CD4-positive, alpha-beta T cell treated with Interleukin-17A for 4 hours (primary cell): ENCODE results near the gene GLRA2.
"Not testable (repeated sequence)": the region's sequence is repeated elsewhere in the genome, so short reads cannot be mapped to it uniquely, and the experiment has no call there.

Experiments used
- DNase-seq: peaks from one replicate; pipeline ENCODE4 v3.0.0-alpha.2; 2020; ENCODE audit warnings: mixed read lengths

GLRA2 gene

DNA sequence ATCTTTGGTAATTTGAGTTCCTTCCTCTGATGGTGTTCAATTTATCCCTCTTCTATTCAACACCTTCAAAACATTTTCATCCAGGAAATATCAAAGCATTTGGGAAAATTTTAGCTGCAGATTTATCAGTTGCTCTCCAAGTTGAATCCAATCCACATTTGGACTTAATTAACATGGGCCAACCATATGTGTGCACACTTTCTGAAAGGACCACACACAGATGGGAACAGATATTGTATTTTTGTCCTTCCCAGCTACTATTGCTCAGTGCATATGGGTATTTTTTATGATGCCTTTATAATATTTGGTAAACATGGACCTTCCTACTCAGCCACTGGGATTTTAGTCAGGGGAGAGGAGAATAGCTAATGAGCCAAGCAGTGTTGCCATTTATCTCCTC, 65.2 kb downstream of the GLRA2 start:
- DNase-seq = no peak

DNA sequence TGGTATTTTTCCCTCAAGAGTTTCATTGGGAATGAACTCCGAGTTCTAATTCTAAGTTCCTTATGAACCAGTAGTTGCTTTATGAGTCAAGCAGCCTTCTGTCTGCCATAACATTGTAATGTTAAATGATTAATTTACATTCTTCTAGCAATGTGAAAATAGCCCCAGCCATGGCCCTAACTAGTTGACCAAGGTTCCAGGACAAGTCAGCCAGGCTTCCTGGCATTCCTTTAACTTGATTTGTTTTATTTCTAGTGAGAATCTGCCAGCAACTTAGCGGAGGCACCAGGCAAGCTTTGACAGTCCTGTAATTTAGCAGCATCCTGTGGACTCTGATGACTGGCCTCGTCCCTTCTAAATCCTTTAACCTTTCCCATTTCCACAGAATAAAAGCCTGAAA, 69.0 kb downstream of the GLRA2 start:
- no peak for DNase-seq

DNA sequence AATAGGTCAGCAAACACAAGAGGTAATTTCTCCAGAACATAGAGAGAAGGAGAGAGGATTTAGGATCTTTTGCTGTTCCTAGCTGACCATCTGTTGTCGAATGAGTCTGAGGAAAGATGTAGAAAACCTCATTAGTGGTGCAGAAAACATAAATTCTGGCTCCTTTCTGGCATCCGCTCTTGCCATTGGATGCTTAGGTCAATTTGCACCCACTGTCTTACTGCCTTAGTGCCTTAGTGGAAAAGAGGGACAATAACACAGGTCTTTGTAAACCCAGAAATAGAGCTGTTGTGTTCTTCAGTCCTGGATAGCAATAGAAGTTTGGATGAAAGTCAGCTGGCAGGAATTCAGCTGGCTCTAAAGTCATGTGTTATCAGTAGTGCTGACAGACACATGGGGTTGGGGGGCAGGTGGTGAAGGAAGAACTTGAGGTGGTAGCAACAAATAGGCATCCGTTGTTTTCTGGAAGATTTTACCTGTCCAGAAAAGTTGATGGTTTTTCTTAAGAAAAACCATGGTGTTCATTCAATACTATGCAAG, 78.2 kb downstream of the GLRA2 start:
- no peak for DNase-seq

DNA sequence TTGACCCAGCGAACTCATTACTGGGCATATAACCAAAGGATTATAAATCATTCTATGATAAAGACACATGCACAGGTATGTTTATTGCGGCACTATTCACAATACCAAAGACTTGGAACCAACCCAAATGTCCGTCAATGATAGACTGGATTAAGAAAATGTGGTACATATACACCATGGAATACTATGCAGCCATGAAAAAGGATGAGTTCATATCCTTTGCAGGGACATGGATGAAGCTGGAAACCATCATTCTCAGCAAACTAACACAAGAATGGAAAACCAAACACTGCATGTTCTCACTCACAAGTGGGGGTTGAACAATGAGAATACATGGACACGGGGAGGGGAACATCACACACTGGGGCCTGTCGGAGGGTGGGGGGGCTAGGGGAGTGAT, 83.1 kb downstream of the GLRA2 start:
- DNase-seq = not testable (repeated sequence)

DNA sequence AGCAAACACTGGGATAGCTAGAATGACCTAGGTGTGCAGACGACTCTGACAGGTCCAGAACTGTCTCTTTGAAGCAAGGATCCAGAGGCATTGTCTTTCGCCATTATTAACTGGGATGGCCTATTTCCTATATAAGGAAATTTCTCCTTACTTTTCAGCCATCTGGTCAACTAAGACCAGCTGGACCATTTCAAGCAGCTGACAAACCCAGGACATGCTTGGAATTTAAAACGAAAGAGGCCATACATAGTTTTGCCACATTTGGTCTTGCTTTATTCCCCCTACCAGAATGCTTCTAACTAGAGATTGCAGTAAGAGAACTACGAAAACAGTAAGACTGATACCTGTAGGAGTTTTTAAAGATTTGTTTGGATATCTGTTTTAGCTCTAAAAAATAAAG, 87.0 kb downstream of the GLRA2 start:
- no peak for DNase-seq

DNA sequence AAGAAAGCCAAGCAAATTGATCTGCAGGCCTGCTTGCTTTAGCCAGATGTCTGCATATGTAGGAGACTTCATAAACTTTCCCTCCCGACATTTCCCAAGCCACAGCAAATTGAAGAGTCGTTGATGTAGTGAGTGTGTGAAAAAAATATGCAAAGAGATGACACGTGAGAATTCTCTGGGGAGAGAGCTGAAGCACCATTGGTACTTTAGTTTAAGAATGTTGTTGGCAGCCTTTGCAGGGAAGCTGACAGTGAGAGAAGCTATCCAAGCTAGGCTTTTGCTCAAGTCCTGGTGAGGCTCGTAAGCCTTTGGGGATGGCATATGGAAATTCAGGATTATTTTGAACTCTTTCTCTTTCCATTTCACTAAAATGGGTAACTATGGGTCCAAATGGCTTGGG, 87.5 kb downstream of the GLRA2 start:
- DNase-seq = no peak

DNA sequence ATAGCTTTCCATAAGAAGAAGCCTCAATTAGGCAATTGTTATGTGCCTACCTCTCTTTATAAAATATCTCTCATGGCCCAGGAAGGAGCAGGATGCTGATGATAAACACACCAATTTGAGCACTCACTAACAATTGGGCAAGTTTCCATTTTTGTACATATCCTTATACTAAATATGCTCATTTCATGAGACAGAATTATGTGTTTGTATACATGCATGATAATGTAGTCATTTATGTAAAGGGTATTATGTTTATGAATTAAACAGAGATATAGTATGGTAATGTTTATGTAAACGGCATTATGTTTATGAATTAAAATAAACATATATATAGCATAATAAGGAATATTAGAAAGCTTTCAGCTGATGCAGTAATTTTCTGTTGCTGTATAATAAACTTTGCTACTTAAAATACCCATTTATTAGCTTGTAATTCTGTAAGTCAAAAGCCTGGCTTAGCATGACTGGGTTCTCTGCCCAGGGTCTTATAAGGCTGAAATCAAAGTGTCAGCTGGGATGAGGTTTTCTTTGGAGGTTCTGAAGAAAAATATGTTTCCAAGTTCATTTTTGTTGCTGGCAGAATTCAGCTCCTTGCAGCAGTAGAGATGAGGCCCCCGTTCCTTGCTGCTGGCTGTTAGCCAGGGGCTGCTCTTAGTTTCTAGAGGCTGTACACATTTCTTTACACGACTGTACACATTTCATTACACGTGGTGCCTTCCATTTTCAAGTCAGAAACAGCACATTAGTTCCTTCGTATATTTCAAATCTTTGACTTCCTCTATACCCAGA, 89.0 kb downstream of the GLRA2 start:
- no peak for DNase-seq

DNA sequence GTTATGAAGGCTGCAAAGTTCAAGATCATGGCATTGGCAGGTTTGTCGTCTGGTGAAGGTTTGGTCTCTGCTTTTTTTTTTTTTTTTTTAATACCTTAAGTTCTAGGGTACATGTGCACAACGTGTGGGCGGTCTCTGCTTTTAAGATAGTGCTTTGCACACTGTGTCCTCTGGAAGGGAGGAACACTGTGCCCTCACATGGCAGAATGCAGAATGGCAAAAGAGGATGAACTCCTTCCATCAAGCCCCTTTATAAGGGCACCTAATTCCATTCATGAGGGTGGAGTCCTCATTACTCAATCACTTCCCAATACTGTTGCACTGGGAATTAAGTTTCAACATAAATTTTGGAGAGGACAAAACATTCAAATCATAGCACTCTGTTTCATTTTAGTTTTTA, 101.4 kb downstream of the GLRA2 start:
- DNase-seq = no peak

DNA sequence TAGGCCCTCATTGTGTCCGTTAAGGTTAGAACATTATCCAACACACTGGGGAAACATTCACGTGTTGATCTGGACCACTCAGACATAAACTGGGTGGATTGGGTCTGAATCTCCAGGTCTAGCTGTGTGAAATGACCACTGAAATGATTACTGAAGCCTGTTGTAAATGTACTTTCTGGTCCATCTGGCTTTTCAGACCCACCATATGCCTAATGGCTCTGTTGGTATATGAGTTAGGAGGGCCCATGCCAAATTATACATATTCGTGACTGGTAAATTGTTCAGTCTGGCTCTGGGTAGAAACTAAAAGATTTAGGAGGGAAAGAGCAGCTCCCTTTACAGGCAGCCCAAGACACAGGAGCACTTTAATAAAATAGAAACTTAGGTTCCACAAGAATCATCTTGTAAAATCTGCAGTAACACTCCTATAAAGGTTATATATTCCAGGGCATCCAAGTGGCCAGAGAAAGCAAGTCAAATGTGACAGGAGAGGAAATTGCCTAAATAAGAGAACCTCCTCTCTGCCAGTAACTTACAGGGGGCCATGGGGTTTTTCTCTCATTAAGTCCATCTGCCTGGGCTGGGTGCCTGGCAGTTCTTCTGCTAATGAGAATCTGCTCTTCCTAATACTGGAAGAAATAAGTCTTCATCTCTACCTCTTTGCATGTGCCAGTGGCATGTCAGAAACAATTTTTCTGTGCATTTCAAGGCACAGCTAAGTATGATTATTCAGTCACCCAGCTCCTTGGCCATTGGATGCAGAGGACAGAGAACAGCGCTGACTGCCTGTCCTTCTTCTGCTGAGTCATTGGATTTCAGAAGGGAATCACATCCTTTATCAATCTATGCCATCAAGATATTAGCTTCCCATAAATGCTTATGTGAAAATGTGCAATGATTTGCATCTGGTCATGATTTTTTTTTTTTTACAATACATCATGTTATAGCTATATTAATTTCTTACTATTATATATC, 112.6 kb downstream of the GLRA2 start:
- no peak for DNase-seq

DNA sequence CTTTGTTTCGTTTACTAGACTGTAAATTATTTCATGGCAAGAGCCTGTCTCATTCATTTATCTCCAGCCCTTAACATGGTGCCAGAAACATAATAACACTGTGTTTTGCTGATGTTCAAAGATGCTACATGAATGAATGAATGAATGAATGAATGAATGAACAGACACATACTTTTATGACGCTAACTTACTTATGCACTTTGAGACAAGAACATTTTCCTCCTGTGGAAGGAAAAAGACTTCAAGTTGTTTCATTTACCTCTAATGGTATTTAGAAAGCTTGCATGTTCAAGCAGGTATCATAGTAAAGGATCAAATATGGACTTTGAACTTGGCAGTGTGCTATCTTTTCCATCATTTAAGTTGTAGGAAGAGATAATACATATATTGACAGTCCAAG, 131.6 kb downstream of the GLRA2 start:
- no peak for DNase-seq

DNA sequence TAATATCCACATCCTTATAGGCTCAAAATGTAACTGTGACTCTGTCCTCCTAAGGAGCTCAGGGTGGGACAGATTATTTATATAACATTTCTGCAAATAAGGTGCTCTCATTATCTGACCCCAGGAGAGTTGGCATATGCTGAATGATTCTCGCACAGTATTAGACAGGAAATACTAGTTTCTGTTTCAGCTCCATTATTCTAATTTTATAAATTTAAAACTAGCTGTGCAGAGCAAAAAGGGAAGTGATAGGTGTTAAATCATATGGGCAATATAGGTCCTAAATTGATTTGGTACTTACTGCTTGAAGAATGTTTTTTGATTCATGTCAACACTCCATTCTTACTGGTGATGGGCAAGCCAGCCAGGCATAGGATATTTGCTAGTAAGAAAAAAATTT, 141.5 kb downstream of the GLRA2 start:
- no peak for DNase-seq

DNA sequence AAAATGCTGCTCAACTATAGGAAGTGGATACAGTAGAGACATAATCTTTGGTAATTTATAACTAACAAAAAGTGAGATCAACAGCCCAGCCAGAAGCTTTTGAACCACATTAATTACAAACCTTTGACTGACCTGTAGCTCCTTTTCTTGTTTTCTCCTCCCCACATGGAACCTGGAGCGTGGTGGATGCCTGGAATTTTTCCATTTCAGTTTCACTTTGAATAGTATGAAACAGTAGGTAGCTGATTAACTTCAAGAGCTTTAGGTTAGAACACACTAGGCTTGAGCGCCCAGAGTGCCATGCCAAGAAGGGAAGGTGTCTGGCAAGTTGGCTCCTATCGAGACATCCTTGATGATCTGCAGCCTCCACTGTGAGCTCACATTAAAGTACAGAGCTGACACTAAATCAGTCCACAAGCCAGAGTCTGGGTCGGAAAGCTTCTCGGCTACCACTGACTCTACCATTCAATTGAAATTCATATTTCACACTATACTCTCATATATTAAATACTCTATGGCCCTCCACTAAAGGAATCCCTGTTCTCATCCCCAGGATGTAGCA, 143.4 kb downstream of the GLRA2 start:
- no peak for DNase-seq

DNA sequence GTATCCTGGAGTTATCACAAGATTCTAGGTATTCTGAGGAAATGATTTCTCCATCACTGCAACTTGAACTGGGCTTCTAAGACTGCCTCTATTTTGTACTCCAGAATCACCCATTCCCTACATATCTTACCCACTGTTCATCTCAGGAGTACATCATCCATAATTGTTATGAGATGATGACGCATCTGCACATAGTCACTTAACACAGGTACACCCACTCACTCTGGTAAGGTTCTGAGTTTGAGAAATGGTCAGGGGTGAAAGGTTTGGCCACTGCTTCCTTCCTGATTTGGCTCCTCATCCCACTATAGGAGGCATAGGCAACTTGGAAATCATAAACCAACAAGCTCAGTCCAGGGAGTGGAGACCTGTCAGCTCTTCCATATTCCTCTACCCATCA, 143.9 kb downstream of the GLRA2 start:
- DNase-seq = no peak

DNA sequence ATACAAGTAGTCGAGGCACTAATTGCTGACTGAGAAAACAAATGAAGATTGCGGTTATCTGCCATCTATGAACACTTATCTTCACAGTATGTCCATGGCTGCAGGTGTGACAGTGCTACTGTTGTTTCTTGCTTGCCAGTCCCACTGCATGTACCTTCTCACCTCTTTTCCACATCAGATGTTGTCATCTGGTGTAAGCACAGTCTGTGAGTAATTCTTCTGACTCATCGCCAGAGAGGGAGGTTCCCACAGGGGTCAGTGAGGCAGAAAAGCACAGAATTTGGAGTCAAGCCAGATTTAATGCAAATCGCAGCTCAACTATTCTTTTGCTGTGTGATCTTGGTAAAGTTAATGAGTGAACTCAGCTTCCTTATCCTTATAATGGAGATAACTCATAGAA, 144.4 kb downstream of the GLRA2 start:
- no peak for DNase-seq

DNA sequence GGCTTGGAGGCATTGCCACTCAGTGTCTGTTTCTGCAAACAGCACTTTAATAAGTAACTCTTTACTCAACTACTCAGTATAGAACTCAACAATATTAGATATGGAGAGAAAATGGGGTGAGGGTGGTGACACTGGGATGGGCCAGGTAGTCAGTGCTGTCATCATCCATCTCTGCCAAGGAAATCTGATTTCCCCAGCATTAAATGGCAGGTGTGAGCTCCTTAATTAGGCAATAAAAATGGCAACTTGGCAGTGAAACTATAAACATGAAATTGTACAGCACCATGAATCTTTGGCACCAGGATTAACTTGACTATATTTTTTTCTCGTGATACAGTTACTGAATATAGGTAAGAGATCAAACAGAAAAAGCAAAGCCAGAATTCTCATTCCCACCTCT, 146.2 kb downstream of the GLRA2 start:
- no peak for DNase-seq

DNA sequence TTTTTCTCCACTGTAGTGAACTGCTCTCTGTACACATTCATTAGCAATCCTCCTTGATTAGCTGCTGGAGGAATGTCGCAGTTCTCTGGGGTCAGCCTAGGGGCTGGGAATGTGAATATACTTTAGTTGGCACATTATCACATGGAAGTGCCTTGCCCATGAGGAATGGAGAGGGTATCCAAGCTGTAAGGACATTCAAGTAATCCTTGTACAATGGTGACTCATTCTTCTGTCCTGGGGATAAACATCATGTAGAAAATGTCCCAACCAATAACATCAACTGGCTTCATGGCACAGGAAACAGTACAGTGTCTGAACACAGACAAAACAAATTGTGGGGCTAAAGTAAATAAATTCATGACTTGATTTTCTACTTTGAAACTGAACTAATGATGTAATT, 147.1 kb downstream of the GLRA2 start:
- no peak for DNase-seq

DNA sequence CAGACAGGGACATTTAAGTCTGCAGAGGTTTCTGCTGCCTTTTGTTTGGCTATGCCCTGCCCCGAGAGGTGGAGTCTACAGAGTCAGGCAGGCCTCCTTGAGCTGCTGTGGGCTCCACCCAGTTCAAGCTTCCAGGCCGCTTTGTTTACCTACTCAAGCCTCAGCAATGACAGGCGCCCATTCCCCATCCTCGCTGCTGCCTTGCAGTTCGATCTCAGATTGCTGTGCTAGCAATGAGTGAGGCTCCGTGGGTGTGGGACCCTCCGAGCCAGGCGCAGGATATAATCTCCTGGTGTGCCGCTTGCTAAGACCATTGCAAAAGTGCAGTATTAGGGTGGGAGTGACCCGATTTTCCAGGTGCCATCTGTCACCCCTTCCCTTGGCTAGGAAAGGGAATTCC, 159.0 kb downstream of the GLRA2 start:
- DNase-seq = not testable (repeated sequence)

DNA sequence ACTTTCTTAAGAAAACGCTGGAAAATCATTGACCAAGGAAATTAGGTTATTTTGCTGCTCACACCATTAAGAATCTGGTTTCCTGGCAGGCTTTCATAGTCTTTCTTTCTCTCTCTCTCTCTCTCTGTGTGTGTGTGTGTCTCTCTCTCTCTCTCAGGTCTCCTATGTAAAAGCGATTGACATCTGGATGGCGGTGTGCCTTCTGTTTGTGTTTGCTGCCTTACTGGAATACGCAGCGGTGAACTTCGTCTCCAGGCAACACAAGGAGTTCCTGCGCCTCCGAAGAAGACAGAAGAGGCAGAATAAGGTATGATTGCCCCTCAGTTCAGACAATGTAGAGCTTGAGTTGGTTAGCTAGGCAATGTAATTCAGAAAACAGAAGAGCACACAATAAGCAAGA, 161.2 kb downstream of the GLRA2 start:
- DNase-seq = no peak

DNA sequence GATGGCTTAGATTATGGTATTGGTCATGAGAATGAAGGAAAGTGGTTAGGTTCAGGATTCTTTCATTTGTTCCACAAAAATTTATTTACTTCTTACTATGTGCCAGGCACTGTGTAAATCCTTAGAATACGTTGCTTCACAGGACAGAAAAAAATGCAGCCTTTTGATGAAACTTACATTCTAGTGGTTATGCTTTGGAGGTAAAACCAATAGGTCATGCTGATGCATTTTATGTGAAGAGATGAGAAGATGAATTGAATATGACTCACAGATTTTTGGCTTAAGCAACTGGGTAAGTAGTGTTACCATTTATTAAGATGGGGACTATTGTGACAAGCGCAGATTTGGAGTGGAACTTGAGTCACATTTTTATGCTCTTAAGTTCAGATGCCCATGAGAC, 165.3 kb downstream of the GLRA2 start:
- no peak for DNase-seq

DNA sequence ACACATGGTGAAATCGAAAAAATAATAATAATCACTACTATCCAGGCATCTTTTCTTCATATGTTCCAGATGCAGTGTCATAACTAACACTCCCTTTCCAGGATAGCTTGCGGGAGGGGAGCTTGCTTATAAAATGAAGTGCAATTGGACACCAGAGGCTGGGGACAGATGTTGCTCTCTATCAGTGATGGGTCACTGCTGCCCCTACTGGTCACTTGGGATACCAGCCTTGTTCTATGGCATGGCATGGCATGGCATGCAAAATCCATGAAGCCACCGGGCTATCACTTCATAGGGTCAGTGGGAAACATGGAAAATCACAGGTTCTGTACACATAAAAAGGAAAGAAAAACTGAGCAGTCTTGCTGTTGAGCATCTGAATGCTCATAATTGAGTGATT, 168.1 kb downstream of the GLRA2 start:
- peak; percentile 3 for DNase-seq

DNA sequence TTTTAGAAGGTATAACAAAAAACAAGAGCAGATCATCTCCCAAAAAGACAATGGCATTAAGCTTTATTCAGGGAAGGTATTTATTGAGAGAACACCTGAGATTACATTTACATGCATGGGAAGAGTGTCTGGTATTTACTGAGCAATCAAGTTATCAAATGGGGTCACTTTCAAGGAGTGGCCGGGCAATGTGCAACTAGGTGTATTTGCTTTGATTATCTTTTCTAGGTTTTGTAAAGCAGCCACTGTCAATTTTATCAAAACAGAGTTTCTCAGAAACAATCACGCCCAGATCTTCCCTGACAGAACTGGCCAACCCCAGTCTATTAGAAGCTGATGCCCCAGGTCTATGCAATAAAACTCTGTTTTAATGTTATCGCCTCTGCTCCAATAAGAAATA, 169.5 kb downstream of the GLRA2 start:
- no peak for DNase-seq

DNA sequence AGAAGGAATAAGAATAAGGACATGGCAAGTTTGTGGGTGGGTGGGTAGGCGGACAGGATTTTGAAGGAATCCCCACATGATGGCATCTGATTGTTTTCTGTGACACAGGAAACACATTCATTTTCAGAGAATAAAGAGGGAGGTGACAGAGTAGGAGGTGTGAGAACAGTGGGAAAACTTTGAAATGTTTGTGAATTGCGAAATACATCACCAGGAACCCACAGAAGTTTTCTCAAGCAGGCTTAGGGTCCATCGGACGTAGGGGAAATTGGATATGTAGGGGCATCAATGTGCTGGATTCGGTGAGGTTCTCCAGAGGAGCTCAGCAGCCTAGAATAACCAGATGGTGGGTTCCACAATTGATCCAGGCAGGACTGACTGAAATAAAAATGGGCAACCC, 171.6 kb downstream of the GLRA2 start:
- DNase-seq = no peak

DNA sequence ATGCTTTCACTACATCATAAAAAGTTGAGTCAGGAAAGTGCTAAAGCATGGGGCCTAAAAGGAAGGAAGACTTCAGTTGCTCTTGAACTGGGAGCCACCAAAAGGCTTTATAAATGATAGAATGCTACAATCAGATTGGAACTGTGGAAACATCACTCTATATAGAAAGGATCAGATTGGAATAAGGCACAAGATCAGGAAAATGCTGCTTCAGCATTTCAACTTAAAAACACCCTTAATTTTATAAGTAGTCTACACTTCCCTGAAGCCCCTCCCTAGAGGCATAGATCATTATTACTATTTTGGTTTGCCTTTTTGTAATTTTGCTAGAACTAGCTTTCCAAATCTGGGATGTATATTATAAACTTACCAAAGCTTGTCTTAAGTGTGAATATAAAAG, 172.8 kb downstream of the GLRA2 start:
- DNase-seq = no peak

DNA sequence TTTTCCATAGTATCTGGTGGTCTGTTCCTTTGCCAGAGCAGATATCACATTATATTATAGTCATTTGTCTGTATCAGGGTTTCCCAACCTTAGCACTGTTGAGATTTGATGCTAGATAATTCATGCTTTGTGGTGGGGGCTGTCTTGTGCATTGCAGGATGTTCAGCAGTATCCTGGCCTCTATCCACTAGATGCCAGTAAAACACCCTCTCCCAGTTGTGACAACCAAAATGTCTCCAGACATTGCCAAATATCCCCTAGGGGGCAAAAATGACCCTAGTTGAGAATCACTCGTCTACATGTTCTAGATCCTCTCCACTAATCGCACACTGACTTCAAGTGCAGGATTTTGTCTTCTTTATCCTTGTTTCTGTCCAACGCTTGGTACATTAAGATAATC, 182.8 kb downstream of the GLRA2 start:
- DNase-seq = no peak
